GM12878 (cell line): Measurements from ENCODE around the gene DEUP1. TPM values are rescaled to one million over a fixed set of nuclear protein-coding genes. Genes with fewer than 3 reads are reported as not detected.
"Not testable (repeated sequence)": the region's sequence is repeated elsewhere in the genome, so short reads cannot be mapped to it uniquely, and the experiment has no call there.

ENCODE experiments used
- ATAC-seq: fragments of 200-7000 bp; cut with Tn5 transposase; 3 replicates; pipeline ENCODE4 v1.9.1; 2020; ENCODE audit warnings: mild to moderate bottlenecking, moderate library complexity
- BruUV-seq: library from RNA; stranded (reverse); fragments of 400-500 nt; replicated peaks from 2 replicates; lab custom pipeline; 2021; lab: Mats Ljungman, UMichigan
- CTCF ChIA-PET: fragments of 300-600 bp; sonication (Branson Sonifier 250); formaldehyde crosslinking; extraction: SDS; loops from one replicate; lab custom pipeline; 2021; ENCODE audit warnings: inconsistent platforms; lab: Yijun Ruan, JAX
- POLR2A ChIA-PET: fragments of 350-600 bp; formaldehyde crosslinking; extraction: SDS; loops from one replicate; lab custom pipeline; 2021; ENCODE audit warnings: inconsistent platforms; lab: Charles Lee
- RAD21 ChIA-PET: fragments of 300-600 bp; sonication (Branson Sonifier 250); formaldehyde crosslinking; loops from one replicate; lab custom pipeline; 2023; ENCODE audit warnings: antibody characterized with exemption; ENCODE audit not compliant: unreplicated experiment; lab: Charles Lee
- SMC1A ChIA-PET: fragments of 300-600 bp; sonication (Branson Sonifier 250); formaldehyde crosslinking; loops from one replicate; lab custom pipeline; 2023; ENCODE audit not compliant: unreplicated experiment, uncharacterized antibody; lab: Charles Lee
- DNase-seq: peaks from one replicate; pipeline ENCODE4 v3.0.0-alpha.2; 2011; ENCODE audit warnings: low read depth, low spot score
- FAIRE-seq: peaks from 3 replicates; lab custom pipeline; 2011; peaks lifted over from hg19 to GRCh38; lab: Jason Lieb, UNC
- H2AFZ ChIP-seq: 2 replicates; pipeline ENCODE4 v1.6.0; 2011; ENCODE audit warnings: low read depth, low read length, control low read depth; ENCODE audit not compliant: control insufficient read depth
- H3K27ac ChIP-seq: 2 replicates; pipeline ENCODE4 v1.5.1; 2011; ENCODE audit warnings: control low read depth; ENCODE audit not compliant: control insufficient read depth, insufficient read depth
- H3K27me3 ChIP-seq, 2 experiments: replicated peaks in 1 of 2; 2 replicates each; pipeline versions ENCODE4 v1.6.0 to v1.6.1; 2011; ENCODE audit warnings: low read length in 1 of 2; ENCODE audit not compliant: control insufficient read depth in 2 of 2, insufficient read depth in 2 of 2
- H3K36me3 ChIP-seq, 2 experiments: 2 replicates each; pipeline ENCODE4 v1.5.1; 2011; ENCODE audit warnings: low read length in 1 of 2; ENCODE audit not compliant: control insufficient read depth in 2 of 2, insufficient read depth in 2 of 2
- H3K4me1 ChIP-seq: 2 replicates; pipeline ENCODE4 v1.6.1; 2011; ENCODE audit warnings: mild to moderate bottlenecking, low read length, moderate library complexity, mixed read lengths; ENCODE audit not compliant: control insufficient read depth, insufficient read depth
- H3K4me2 ChIP-seq: 2 replicates; pipeline ENCODE4 v1.6.0; 2011; ENCODE audit warnings: control low read depth; ENCODE audit not compliant: control insufficient read depth, insufficient read depth
- H3K4me3 ChIP-seq: fragments of 200-600 bp; sonication (generic); 2 replicates; pipeline ENCODE4 v1.5.1; 2016
- H3K79me2 ChIP-seq: 2 replicates; pipeline ENCODE4 v1.6.0; 2011; ENCODE audit warnings: low read length; ENCODE audit not compliant: control insufficient read depth, insufficient read depth
- H3K9ac ChIP-seq: 2 replicates; pipeline ENCODE4 v1.8.0; 2011; ENCODE audit warnings: low read length, control low read depth, mixed read lengths; ENCODE audit not compliant: control insufficient read depth, insufficient read depth
- H3K9me3 ChIP-seq: replicated peaks from 3 replicates; pipeline ENCODE4 v1.5.1; 2011; ENCODE audit warnings: mild to moderate bottlenecking, low read length; ENCODE audit not compliant: control insufficient read depth, insufficient read depth
- H4K20me1 ChIP-seq: 2 replicates; pipeline ENCODE4 v1.6.0; 2011; ENCODE audit not compliant: control insufficient read depth, insufficient read depth
- ATF3 ChIP-seq: IDR thresholded peaks from 2 replicates; pipeline ENCODE4 v1.6.1; 2011; ENCODE audit warnings: low read depth, mild to moderate bottlenecking, low read length, moderate library complexity, borderline replicate concordance; ENCODE audit errors: extremely low read depth
- HCFC1 ChIP-seq: fragments of 150-350 bp; IDR thresholded peaks from 2 replicates; pipeline ENCODE4 v1.6.1; 2014; ENCODE audit warnings: low read length
- PAX5 ChIP-seq: IDR thresholded peaks from 2 replicates; pipeline ENCODE4 v1.6.1; 2011; ENCODE audit warnings: low read depth, low read length, borderline replicate concordance
- REST ChIP-seq: IDR thresholded peaks from 2 replicates; pipeline ENCODE4 v1.6.1; 2012; ENCODE audit warnings: mild to moderate bottlenecking, low read depth, low read length
- USF2 ChIP-seq: IDR thresholded peaks from 2 replicates; pipeline ENCODE4 v1.6.1; 2011; ENCODE audit warnings: low read depth, low read length, improper control_type of control experiment, borderline replicate concordance
- WGBS: methylation state at CpG from one replicate; pipeline ENCODE4 v1.1.6; 2016; ENCODE audit warnings: low lambda C conversion rate; ENCODE audit not compliant: insufficient replicate concordance, insufficient coverage; ENCODE audit errors: missing lambda C conversion rate; 5-methylcytosine and 5-hydroxymethylcytosine counted together
- in situ Hi-C: fragments of 300-500 bp; cut with MboI; formaldehyde crosslinking; loops from 9 replicates; pipeline ENCODE4 v1.14.3; 2018; ENCODE audit warnings: mixed read lengths
- intact Hi-C: fragments of 100-400 bp; cut with micrococcal nuclease; formaldehyde crosslinking; loops from one replicate; pipeline ENCODE4 v1.14.2; 2022; ENCODE audit not compliant: unreplicated experiment
- polyA plus RNA-seq, 11 experiments: library from polyadenylated mRNA; depleted of rRNA in 4 of 11; unstranded in 6 of 11; stranded (reverse) in 5 of 11; fragments of >200 nt; fragmentation: Nextera tagmentation in 4 of 11; fragmentation: Illumina TruSeq in 1 of 11; extraction: Ambion mirVana in 4 of 11; extraction: Trizol in 1 of 11; gene quantifications; 1 replicate in 1 of 11; 2 replicates in 10 of 11; pipeline versions ENCODE4 v1.2.1 to v1.2.3, GENCODE V29; 2011 to 2016; ENCODE audit warnings: inconsistent platforms in 2 of 11, missing spikeins in 2 of 11, low read depth in 1 of 11
- total RNA-seq, 4 experiments: library from RNA; depleted of rRNA in 3 of 4; stranded (reverse); fragments of >200 nt in 3 of 4; fragmentation: Illumina TruSeq in 1 of 4; extraction: Trizol in 1 of 4; gene quantifications; 2 replicates each; pipeline versions ENCODE4 v1.2.1 to v1.2.3, GENCODE V29; 2013 to 2021
- TF ChIP-seq, protein P1 (sequence below): fragments of 450-650 bp; conservative IDR thresholded peaks from 2 replicates; pipeline ENCODE4 v1.6.1; 2017; ENCODE audit warnings: mild to moderate bottlenecking, moderate library complexity

The DEUP1 gene
- total and polyA plus RNA-seq, 10 of the 15 experiments (the other 5 are each of a cell fraction or from before 2014, with no cell fraction given), result 0.12 TPM; not detected in 9

- TF ChIP-seq, protein P1, sequence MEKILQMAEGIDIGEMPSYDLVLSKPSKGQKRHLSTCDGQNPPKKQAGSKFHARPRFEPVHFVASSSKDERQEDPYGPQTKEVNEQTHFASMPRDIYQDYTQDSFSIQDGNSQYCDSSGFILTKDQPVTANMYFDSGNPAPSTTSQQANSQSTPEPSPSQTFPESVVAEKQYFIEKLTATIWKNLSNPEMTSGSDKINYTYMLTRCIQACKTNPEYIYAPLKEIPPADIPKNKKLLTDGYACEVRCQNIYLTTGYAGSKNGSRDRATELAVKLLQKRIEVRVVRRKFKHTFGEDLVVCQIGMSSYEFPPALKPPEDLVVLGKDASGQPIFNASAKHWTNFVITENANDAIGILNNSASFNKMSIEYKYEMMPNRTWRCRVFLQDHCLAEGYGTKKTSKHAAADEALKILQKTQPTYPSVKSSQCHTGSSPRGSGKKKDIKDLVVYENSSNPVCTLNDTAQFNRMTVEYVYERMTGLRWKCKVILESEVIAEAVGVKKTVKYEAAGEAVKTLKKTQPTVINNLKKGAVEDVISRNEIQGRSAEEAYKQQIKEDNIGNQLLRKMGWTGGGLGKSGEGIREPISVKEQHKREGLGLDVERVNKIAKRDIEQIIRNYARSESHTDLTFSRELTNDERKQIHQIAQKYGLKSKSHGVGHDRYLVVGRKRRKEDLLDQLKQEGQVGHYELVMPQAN, result no peak
Measured at GRCh38 chr11:93303689-93304088, 26.9 kb upstream of the DEUP1 start (continued).

- SMC1A ChIA-PET, FAIRE-seq, DNase-seq, ATAC-seq, H3K4me3 ChIP-seq, H4K20me1 ChIP-seq, POLR2A ChIA-PET, BruUV-seq, RAD21 ChIA-PET, H3K79me2 ChIP-seq, H2AFZ ChIP-seq, H3K4me2 ChIP-seq, H3K27ac ChIP-seq, H3K27me3 ChIP-seq, H3K9ac ChIP-seq, H3K36me3 ChIP-seq, H3K9me3 ChIP-seq, in situ Hi-C loops, intact Hi-C loops, H3K4me1 ChIP-seq: not testable (repeated sequence)
- CTCF ChIA-PET, result interaction anchor here (1.2 kb wide), 1 partner anchor 11 kb away, joined by 3 read pairs; no protein-coding TSS in a partner anchor
- WGBS, result 0% methylated on average over 1 of the region's 1 CpG
Measured at GRCh38 chr11:93314399-93314798, 16.1 kb upstream of the DEUP1 start.

DNA sequence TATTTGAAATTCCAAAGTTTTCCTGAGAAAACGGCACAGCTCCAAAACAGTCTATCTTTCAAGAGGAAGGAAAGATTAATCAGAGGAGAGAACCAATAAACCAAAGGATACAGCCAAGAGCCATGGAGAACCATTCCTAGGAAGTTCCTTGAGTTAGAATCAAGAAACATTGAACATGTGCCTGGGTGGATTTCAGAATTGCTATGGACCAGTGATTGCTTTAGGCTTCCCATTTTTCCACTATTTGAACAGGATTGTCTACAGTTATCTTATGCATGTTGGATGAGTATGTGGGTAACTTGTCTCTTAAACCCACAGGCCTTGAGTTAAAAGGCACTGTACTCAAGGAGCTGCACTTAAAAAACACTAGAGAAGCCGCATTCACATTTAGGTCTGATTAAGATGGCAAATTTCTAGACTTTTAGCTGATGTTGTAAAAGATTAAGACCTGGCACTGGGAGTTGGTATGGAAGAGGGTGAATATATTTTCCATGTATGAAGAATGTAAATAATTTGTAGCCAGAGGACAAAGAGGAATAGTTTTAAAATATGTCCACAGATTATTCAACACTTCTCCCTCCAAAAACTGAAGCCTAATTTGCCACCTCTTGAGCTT is 11.2 kb upstream of the DEUP1 start:
- POLR2A ChIA-PET, result no interaction called here
- Histone ChIP-seq H3K4me3 (no peak overlapping the region), H4K20me1 (no peaks in the 10 kb centered on the region), H3K36me3 (no peaks in the 10 kb centered on the region), H3K9ac (no peak overlapping the region), H3K27ac (no peak overlapping the region), H3K4me1 (no peaks in the 10 kb centered on the region), H3K9me3 (peaks cover 1% of the 10 kb centered on the region; the same call in 2 of the 3 replicates), H3K4me2 (no peak overlapping the region), H3K79me2 (no peaks in the 10 kb centered on the region), H3K27me3 (no peaks in the 10 kb centered on the region), H2AFZ (no peak overlapping the region)
- CTCF ChIA-PET, result interaction anchor here (0.6 to 1.1 kb wide), 3 partner anchors 23 to 740 kb away, joined by 3 read pairs; no protein-coding TSS in a partner anchor
- BruUV-seq, result no TSS peak
- ATAC-seq, result no peak
- FAIRE-seq, result no peak
- DNase-seq, result no peak
- RAD21 ChIA-PET, result no interaction called here
- intact Hi-C loops, result no loop called here
- WGBS, result 2% methylated on average over 2 of the region's 2 CpGs
- SMC1A ChIA-PET, result interaction anchor here (0.9 to 1.2 kb wide), 3 partner anchors 9 to 140 kb away, joined by 3 read pairs; no protein-coding TSS in a partner anchor
- in situ Hi-C loops, result no loop called here
- no peak for TF ChIP-seq HCFC1
- no peak for TF ChIP-seq USF2
- TF ChIP-seq PAX5, result no peak
- TF ChIP-seq ATF3, result no peak
- no peak for TF ChIP-seq REST
